Measurements from ENCODE around the gene RANBP3. TPM values are rescaled to one million over a fixed set of nuclear protein-coding genes. Genes with fewer than 3 reads are reported as not detected.
"Not testable (repeated sequence)": the region's sequence is repeated elsewhere in the genome, so short reads cannot be mapped to it uniquely, and the experiment has no call there.

RANBP3 gene, protein sequence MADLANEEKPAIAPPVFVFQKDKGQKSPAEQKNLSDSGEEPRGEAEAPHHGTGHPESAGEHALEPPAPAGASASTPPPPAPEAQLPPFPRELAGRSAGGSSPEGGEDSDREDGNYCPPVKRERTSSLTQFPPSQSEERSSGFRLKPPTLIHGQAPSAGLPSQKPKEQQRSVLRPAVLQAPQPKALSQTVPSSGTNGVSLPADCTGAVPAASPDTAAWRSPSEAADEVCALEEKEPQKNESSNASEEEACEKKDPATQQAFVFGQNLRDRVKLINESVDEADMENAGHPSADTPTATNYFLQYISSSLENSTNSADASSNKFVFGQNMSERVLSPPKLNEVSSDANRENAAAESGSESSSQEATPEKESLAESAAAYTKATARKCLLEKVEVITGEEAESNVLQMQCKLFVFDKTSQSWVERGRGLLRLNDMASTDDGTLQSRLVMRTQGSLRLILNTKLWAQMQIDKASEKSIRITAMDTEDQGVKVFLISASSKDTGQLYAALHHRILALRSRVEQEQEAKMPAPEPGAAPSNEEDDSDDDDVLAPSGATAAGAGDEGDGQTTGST
- 57.9 and 59.5 TPM in 2 replicates for total RNA-seq (2022)
- Bru-seq, nascent RNA, result percentile 72 among the genes with signal in this experiment
- BruChase-seq, experiment 1, labeled RNA remaining after a 6-hour chase, result percentile 76 among the genes with signal in this experiment
- BruChase-seq, experiment 2, labeled RNA remaining after a 2-hour chase, result percentile 79 among the genes with signal in this experiment
- long read RNA-seq, transcript RANBP3-220 (16 exons, 1,783 nt), result minor isoform, 20 of 107 reads
- long read RNA-seq, transcript RANBP3-201 (16 exons, 1,762 nt), result major isoform, 33 of 107 reads
- long read RNA-seq, partial matches to known transcripts, result 6 of 107 reads
- long read RNA-seq, other reads (novel, unspliced or antisense), result 42 of 107 reads

DNA sequence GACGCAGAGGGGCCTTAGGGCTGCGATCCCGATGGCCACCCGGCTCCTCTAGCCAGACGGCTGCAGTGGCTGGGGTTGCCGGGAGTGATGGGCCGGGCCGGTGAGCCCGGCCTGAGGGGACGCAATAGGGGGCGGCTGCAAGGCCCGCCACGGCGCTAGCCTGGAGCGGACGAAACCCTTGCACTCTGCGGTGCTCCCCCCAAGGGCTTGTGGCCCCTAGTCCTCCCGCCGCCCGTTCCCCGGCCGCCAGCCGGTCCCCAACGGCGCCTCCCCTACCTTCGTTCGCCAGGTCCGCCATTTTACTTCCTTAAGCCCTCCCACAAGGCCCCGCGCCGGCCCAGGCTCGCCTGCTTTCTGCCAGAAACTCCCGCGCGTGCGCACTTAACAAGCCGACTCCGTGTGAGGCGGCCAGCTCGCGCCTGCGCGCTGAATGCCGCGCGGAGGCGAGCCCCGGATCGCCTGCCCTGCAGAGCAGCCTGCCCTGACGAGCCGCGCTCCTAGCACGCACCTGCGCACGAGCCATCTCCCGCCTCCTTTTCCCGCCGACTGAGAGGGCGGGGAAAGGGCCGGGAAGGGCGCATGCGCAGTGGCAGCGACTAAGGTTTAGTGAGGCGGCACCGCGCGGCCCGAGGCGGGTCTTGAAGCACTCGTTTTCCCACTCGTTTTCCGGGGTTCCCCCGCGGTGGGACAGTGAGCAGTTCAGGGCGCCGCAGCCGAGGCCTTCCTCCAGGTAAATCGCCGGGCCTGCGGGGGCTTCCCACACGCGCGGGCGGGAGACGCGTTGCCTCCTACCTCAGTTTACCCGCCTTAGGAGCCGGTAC is at the start of gene RANBP3:
Gene RANBP3, minus strand, starts transcription at position 356 of the 821 bp plus-strand sequence. Its CDS starts 58 bp downstream, at position 298.
- peaks cover 27% of the 10 kb centered on the region for H3K4me1 Mint-ChIP-seq (ENCODE audit: insufficient read depth, unreplicated experiment)
- TF ChIP-seq, protein P1, sequence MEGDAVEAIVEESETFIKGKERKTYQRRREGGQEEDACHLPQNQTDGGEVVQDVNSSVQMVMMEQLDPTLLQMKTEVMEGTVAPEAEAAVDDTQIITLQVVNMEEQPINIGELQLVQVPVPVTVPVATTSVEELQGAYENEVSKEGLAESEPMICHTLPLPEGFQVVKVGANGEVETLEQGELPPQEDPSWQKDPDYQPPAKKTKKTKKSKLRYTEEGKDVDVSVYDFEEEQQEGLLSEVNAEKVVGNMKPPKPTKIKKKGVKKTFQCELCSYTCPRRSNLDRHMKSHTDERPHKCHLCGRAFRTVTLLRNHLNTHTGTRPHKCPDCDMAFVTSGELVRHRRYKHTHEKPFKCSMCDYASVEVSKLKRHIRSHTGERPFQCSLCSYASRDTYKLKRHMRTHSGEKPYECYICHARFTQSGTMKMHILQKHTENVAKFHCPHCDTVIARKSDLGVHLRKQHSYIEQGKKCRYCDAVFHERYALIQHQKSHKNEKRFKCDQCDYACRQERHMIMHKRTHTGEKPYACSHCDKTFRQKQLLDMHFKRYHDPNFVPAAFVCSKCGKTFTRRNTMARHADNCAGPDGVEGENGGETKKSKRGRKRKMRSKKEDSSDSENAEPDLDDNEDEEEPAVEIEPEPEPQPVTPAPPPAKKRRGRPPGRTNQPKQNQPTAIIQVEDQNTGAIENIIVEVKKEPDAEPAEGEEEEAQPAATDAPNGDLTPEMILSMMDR (IDR thresholded peaks at IDR 0.05; ENCODE audit: unreplicated experiment), result no peak
- no TSS peak for BruUV-seq (replicated peaks)
- ChIA-PET CTCF (interaction anchor here (0.6 to 3.4 kb wide), 6 partner anchors 10 to 184 kb away, joined by 3 to 19 read pairs (median 7); no protein-coding TSS in a partner anchor), POLR2A (interaction anchor here (0.6 to 3.5 kb wide), 10 partner anchors 9 to 320 kb away, joined by 3 to 18 read pairs (median 4); partner anchors contain the start of genes NDUFA11 and VMAC)
- peak; percentile 99 for DNase-seq (ENCODE audit: unreplicated experiment)
- peaks cover 7% of the 10 kb centered on the region for H3K36me3 Mint-ChIP-seq (ENCODE audit: insufficient read depth, unreplicated experiment)
- no peaks in the 10 kb centered on the region for H3K9me3 Mint-ChIP-seq (ENCODE audit: unreplicated experiment)
- peak within 1 kb of the TSS; percentile 89 for H3K4me3 Mint-ChIP-seq (ENCODE audit: unreplicated experiment)
- H3K27ac Mint-ChIP-seq (ENCODE audit: low read depth, unreplicated experiment), result peak within 1 kb of the TSS; percentile 96
- H3K27me3 Mint-ChIP-seq (ENCODE audit: insufficient read depth, unreplicated experiment), result no peaks in the 10 kb centered on the region
- intact Hi-C loops (cut with micrococcal nuclease), result no loop called here

DNA sequence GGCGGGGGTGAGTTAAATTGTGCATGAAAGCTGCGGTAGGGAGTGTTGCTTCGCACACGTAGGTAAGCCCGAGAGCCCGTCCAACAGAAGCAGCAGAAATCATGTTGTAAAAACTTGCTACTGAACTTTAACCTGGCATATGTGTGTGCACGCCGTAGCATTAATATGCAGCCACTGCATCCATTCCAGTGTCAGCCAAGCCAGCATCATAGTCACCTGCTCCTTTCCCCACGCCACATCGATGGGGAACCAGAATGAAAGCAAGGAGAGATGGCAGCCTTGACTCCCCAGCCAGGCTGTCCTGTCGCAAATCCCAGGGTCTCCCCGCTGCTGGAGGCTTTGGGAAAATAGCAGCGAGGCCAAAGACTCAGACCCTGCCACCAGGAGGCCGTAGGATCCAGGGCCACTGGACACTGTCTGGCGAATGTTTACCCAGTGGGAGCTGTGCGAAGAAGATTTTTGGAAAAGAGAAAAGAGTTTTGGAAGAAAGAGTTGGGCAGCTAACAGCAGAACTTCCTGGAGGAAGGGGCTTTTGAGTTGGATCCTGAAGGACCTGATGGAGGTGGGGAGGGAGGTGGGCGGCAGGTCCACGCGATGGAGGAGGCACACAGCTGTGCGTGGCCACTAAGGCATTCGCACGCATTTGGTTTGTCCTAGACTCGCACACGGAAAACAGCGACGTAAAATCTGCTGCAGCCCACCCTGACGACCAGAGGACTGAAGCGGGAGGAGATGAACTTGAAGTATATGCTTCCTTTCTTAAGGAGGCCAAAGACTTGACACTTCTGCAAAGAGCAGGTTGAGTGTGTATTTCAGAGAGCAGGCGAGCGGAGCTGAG is 48.7 kb upstream of the RANBP3 start:
- Mint-ChIP-seq H3K27ac (ENCODE audit: low read depth, unreplicated experiment) (peak overlapping the region; percentile 10), H3K9me3 (ENCODE audit: unreplicated experiment) (peaks cover 8% of the 10 kb centered on the region), H3K4me3 (ENCODE audit: unreplicated experiment) (no peak overlapping the region), H3K27me3 (ENCODE audit: insufficient read depth, unreplicated experiment) (no peaks in the 10 kb centered on the region), H3K36me3 (ENCODE audit: insufficient read depth, unreplicated experiment) (peaks cover 17% of the 10 kb centered on the region), H3K4me1 (ENCODE audit: insufficient read depth, unreplicated experiment) (peaks cover 10% of the 10 kb centered on the region)
- TF ChIP-seq, protein P1 (IDR thresholded peaks at IDR 0.05; ENCODE audit: unreplicated experiment), result no peak
- BruUV-seq (replicated peaks), result no TSS peak
- no peak for DNase-seq (ENCODE audit: unreplicated experiment)
- CTCF ChIA-PET, result interaction anchor here (1.7 kb wide), 1 partner anchor 58 kb away, joined by 3 read pairs; no protein-coding TSS in a partner anchor
- intact Hi-C loops (cut with micrococcal nuclease), result no loop called here
- POLR2A ChIA-PET, result no interaction called here

DNA sequence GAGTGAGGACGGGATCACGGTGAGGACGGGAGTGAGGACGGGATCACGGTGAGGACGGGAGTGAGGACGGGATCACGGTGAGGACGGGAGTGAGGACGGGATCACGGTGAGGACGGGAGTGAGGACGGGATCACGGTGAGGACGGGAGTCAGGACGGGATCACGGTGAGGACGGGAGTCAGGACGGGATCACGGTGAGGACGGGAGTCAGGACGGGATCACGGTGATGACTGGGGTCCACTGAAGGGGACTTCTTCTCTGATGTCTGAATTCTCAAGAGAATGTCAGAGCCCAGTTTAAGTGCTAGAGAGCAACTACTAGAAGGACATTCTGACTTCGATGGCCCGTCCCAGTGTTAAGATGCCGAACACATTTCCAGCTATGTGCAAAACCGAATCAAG is 46.8 kb upstream of the RANBP3 start:
- BruUV-seq (replicated peaks); H3K9me3 Mint-ChIP-seq (ENCODE audit: unreplicated experiment); DNase-seq (ENCODE audit: unreplicated experiment); H3K4me1 Mint-ChIP-seq (ENCODE audit: insufficient read depth, unreplicated experiment); H3K27me3 Mint-ChIP-seq (ENCODE audit: insufficient read depth, unreplicated experiment); intact Hi-C loops (cut with micrococcal nuclease); H3K27ac Mint-ChIP-seq (ENCODE audit: low read depth, unreplicated experiment); H3K4me3 Mint-ChIP-seq (ENCODE audit: unreplicated experiment): not testable (repeated sequence)
- peaks cover 13% of the 10 kb centered on the region for H3K36me3 Mint-ChIP-seq (ENCODE audit: insufficient read depth, unreplicated experiment)
- ChIA-PET POLR2A (interaction anchor here (1.0 kb wide), 1 partner anchor 121 kb away, joined by 3 read pairs; no protein-coding TSS in a partner anchor), CTCF (interaction anchor here (0.9 to 1.7 kb wide), 2 partner anchors 37 to 56 kb away, joined by 3 read pairs; no protein-coding TSS in a partner anchor)

All from MCF 10A (cell line).